Stimulated activated CD4-positive, alpha-beta T cell treated with anti-CD3 and anti-CD28 coated beads, Interleukin-4, amount 100 ng/mL, for 4 hours (primary cell): Measurements from ENCODE around the gene ZNF668.
"Not testable (repeated sequence)": the region's sequence is repeated elsewhere in the genome, so short reads cannot be mapped to it uniquely, and the experiment has no call there.

Experiments
- DNase-seq, 2 experiments: peaks; one replicate each; pipeline ENCODE4 v3.0.0-alpha.2; 2020

The ZNF668 gene

GRCh38 chr16:31100876-31101641 lies 27.0 kb upstream of the ZNF668 start:
- DNase-seq: not testable (repeated sequence)

GRCh38 chr16:31099860-31100638 lies 26.0 kb upstream of the ZNF668 start:
- DNase-seq: no peak

GRCh38 chr16:31094424-31095120 lies 20.5 kb upstream of the ZNF668 start, which contains the start of gene VKORC1:
VKORC1 (minus strand) TSS chr16:31094797; CDS start chr16:31094729, 68 bp downstream.
- DNase-seq: peak; percentile 81 to 82

GRCh38 chr16:31094088-31094423 lies 20.0 kb upstream of the ZNF668 start:
- no peak for DNase-seq

- DNase-seq: no peak
Measured at GRCh38 chr16:31093132-31093703, 19.2 kb upstream of the ZNF668 start.

GRCh38 chr16:31092330-31092729 lies 18.3 kb upstream of the ZNF668 start:
- no peak for DNase-seq

GRCh38 chr16:31090540-31090939 lies 16.5 kb upstream of the ZNF668 start:
- DNase-seq: no peak

GRCh38 chr16:31089199-31089598 lies 15.2 kb upstream of the ZNF668 start:
- DNase-seq: no peak

- DNase-seq: no peak
Measured at GRCh38 chr16:31088459-31089183, 14.6 kb upstream of the ZNF668 start, which contains the start of gene PRSS53. PRSS53 (minus strand) TSS chr16:31088943; CDS start chr16:31088809, 134 bp downstream.

- no peak for DNase-seq
Measured at GRCh38 chr16:31087971-31088370, 13.9 kb upstream of the ZNF668 start.

GRCh38 chr16:31087481-31087880 lies 13.4 kb upstream of the ZNF668 start:
- no peak for DNase-seq

- no peak for DNase-seq
Measured at GRCh38 chr16:31086629-31086906, 12.5 kb upstream of the ZNF668 start.

GRCh38 chr16:31085873-31086628 lies 12.0 kb upstream of the ZNF668 start:
- no peak for DNase-seq

GRCh38 chr16:31085411-31085810 lies 11.4 kb upstream of the ZNF668 start:
- no peak for DNase-seq

GRCh38 chr16:31084584-31085302 lies 10.7 kb upstream of the ZNF668 start:
- DNase-seq: no peak

- DNase-seq: no peak
Measured at GRCh38 chr16:31083981-31084380, 9.9 kb upstream of the ZNF668 start.

- no peak for DNase-seq
Measured at GRCh38 chr16:31083556-31083955, 9.5 kb upstream of the ZNF668 start.

GRCh38 chr16:31083081-31083480 lies 9.0 kb upstream of the ZNF668 start:
- no peak for DNase-seq

GRCh38 chr16:31082368-31083045 lies 8.5 kb upstream of the ZNF668 start:
- DNase-seq: no peak
